Psoas muscle (tissue), 8 donors: ENCODE results near the gene KIAA0825. TPM values are rescaled to one million over a fixed set of nuclear protein-coding genes. Genes with fewer than 3 reads are reported as not detected.

Source experiments
- ATAC-seq, 4 donors: fragments of 200-7000 bp; cut with Tn5 transposase; one replicate each; pipeline ENCODE4 v1.9.1; 2020; ENCODE audit warnings: moderate library complexity in 3 of 4, mild to moderate bottlenecking in 2 of 4
- DNase-seq, 2 donors: peaks; one replicate each; pipeline ENCODE4 v3.0.0-alpha.2; 2020
- H3K27ac ChIP-seq: fragments of 200-600 bp; one replicate; pipeline ENCODE4 v1.8.0; 2022
- H3K27me3 ChIP-seq, 3 donors: fragments of 200-600 bp in 1 of 3; one replicate each; pipeline versions ENCODE4 v1.6.1 to v1.8.0; 2013 to 2022; ENCODE audit warnings: low read length in 2 of 3, mild to moderate bottlenecking in 2 of 3, moderate library complexity in 1 of 3; ENCODE audit not compliant: insufficient read depth in 3 of 3
- H3K36me3 ChIP-seq, 2 donors: fragments of 200-600 bp in 1 of 2; one replicate each; pipeline versions ENCODE4 v1.6.1 to v1.8.0; 2013 to 2022; ENCODE audit warnings: low read depth in 1 of 2, mild to moderate bottlenecking in 1 of 2, moderate library complexity in 1 of 2; ENCODE audit not compliant: insufficient read depth in 1 of 2
- H3K4me1 ChIP-seq: fragments of 200-600 bp; one replicate; pipeline ENCODE4 v1.8.0; 2022
- H3K4me3 ChIP-seq: fragments of 200-600 bp; one replicate; pipeline ENCODE4 v1.8.0; 2022; ENCODE audit warnings: mild to moderate bottlenecking
- H3K9me3 ChIP-seq: fragments of 200-600 bp; one replicate; pipeline ENCODE4 v1.8.0; 2022
- CTCF ChIP-seq: fragments of 200-600 bp; IDR thresholded peaks from one replicate; pipeline ENCODE4 v1.8.0; 2022; ENCODE audit warnings: antibody characterized with exemption
- WGBS, 3 donors: extraction: QIAGEN DNeasy Blood & Tissue Kit; methylation state at CpG; one replicate each; pipeline versions ENCODE4 v1.1.6 to v1.1.7; 2013; 5-methylcytosine and 5-hydroxymethylcytosine counted together
- intact Hi-C, 2 donors: fragments of 100-400 bp; cut with DNase I; formaldehyde crosslinking; loops; one replicate each; pipeline versions ENCODE4 v1.11.0 to v1.14.2; 2022
- polyA plus RNA-seq, 3 donors: library from polyadenylated mRNA; stranded (reverse); fragments of 200-250 nt; gene quantifications; one replicate each; pipeline ENCODE4 v1.2.3, GENCODE V29; 2013
- total RNA-seq, 4 donors: library from RNA; stranded (reverse); fragmentation: NEBNext Ultra II Directional in 2 of 4; extraction: Animal tissue kit (Norgen Biotek cat#: 25700) in 2 of 4; gene quantifications; one replicate each; pipeline versions ENCODE4 v1.2.1 to v1.2.4, GENCODE V29; 2021 to 2023
- donor health status: healthy with polysubstance abuse.
- donor health status: DM: no; HTN: no; CAD: no; lungs with moderate emphysema.
- donor health status: Bipolar disorder and iron deficiency.
- donor health status: healthy.
- donor health status: DM: yes; HTN: yes; CAD: no.
- donor health status: DM: no; HTN: no; CAD: no.
- donor health status: DM: no; HTN: no; CAD: no.
- donor health status: DM: yes; HTN: yes; CAD: no.

KIAA0825 gene
- total and polyA plus RNA-seq, 7 donors: 0.41 to 1.5 (median 1.1) TPM

GRCh38 chr5:94362857-94363256, 255.5 kb downstream of the KIAA0825 start:
- 93 to 100% (median 98%) methylated on average over 1 of the region's 1 CpG for WGBS, 3 donors
- ATAC-seq (no peak), DNase-seq (no peak)
- Histone ChIP-seq H3K27ac (no peak overlapping the region), H3K4me1 (no peaks in the 10 kb centered on the region), H3K9me3 (no peaks in the 10 kb centered on the region), H3K4me3 (no peak overlapping the region), H3K36me3 (no peaks in the 10 kb centered on the region), H3K27me3 (no peaks in the 10 kb centered on the region)
- no peak for TF ChIP-seq CTCF
- intact Hi-C loops: no loop called here

GRCh38 chr5:94361832-94362796, 256.3 kb downstream of the KIAA0825 start:
- Histone ChIP-seq H3K27me3 (no peaks in the 10 kb centered on the region), H3K36me3 (no peaks in the 10 kb centered on the region), H3K4me1 (no peaks in the 10 kb centered on the region), H3K4me3 (no peak overlapping the region), H3K27ac (no peak overlapping the region), H3K9me3 (no peaks in the 10 kb centered on the region)
- ATAC-seq: no peak
- no peak for DNase-seq
- no peak for TF ChIP-seq CTCF
- WGBS, 3 donors: 71 to 76% (median 76%) methylated on average over 5 of the region's 5 CpGs
- intact Hi-C loops: no loop called here

- Histone ChIP-seq H3K27ac (no peak overlapping the region), H3K9me3 (no peaks in the 10 kb centered on the region), H3K36me3 (no peaks in the 10 kb centered on the region), H3K27me3 (no peaks in the 10 kb centered on the region), H3K4me3 (no peak overlapping the region), H3K4me1 (no peaks in the 10 kb centered on the region)
- TF ChIP-seq CTCF: no peak
- ATAC-seq (no peak), DNase-seq (no peak)
- 27 to 42% (median 37%) methylated on average over 1 of the region's 1 CpG for WGBS, 3 donors
- intact Hi-C loops: no loop called here
These were observed 257.2 kb downstream of the KIAA0825 start for GRCh38 chr5:94361161-94361560.

GRCh38 chr5:94360382-94361130, 257.8 kb downstream of the KIAA0825 start:
- no peak for ATAC-seq
- no peak for TF ChIP-seq CTCF
- Histone ChIP-seq H3K27ac (no peak overlapping the region), H3K4me1 (no peaks in the 10 kb centered on the region), H3K4me3 (no peak overlapping the region), H3K27me3 (no peaks in the 10 kb centered on the region), H3K36me3 (no peaks in the 10 kb centered on the region), H3K9me3 (no peaks in the 10 kb centered on the region)
- 87 to 90% (median 89%) methylated on average over 4 of the region's 4 CpGs for WGBS, 3 donors
- intact Hi-C loops: no loop called here
- no peak for DNase-seq
